Non-pigmented ciliary epithelial cell (primary cell): ENCODE measurements around the gene SEMA4B.

ENCODE experiments used
- DNase-seq: peaks from one replicate; pipeline ENCODE4 v3.0.0-alpha.2; 2010; ENCODE audit warnings: low read depth

SEMA4B gene

DNA sequence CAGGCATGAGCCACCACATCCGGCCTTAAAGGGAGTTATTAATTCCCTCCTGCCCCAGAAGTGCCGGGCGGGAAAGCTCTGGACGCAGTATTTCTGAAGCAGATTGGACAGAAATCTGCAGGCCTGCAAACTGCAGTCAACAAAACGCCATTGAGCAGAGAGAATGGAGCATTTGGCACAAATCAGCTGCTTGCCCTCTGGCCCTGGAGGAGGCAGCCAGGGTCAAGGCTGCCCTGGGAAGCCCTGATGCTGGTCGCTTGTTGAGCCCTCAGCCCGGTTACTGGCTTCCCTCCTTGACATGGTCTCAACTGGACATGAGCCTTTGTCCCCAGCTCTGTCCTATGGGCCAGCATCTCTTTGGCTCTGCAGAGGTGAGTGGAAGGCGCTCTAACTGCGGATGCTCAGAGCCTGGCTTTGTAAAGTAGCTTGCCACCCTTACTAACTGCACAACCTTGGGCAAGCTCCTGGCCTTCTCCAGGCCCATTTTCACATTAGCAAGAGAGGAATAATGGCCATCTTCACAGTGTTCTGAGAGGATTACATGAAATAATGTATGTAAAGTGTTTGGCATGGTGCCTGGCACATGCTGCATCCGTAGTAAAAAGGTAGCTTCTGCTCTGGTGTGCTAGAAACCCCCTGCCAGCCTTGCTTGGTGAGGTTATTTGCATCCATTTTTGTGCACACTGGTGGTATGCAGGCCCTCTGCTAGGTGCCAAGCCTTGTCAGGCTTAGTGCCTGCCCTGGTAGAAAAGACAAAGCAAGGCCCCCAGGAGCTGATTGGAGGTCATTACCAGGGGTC is 4.1 kb downstream of the SEMA4B start:
- no peak for DNase-seq

DNA sequence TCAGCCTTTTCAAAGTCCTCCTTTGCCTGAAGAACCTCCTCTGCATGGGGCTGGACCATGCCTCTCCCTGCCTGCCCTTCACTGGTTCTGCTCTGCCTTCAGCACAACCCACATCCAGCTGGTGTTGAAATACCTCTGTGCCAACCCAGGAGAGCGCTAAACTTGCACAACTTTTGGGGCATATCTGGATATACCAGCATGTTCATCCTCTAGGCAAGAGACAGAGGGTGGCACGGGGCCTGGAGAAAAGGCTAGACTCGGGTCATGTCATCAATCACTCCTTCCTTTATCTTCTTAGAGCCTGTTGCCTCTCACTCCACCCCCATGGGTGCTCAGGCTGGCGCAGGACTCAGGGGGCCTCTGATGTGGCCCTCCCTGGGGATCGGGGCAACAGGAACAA is 4.8 kb downstream of the SEMA4B start:
- DNase-seq = no peak

GRCh38 chr15:90207252-90207651 is 6.1 kb downstream of the SEMA4B start:
- DNase-seq = no peak

DNA sequence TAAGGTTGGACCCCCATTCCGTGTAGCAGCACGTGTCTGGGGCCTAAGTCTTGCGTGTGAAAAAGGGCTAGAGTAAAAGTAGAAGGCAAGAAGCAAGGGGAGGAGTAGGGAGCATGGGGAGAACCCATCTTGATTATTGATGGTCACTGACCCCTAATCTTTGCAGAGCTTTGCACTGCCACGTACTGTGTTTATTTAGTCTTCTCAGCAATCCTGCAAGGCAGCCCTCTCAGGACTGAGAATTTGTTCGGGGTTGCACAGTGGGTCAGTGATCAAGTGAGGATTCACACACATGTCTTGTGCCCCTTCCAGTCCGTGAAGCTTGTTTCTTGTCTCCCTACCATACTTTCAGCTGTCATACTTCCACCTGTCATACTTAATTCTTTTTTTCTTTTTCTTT is 7.2 kb downstream of the SEMA4B start:
- no peak for DNase-seq

DNA sequence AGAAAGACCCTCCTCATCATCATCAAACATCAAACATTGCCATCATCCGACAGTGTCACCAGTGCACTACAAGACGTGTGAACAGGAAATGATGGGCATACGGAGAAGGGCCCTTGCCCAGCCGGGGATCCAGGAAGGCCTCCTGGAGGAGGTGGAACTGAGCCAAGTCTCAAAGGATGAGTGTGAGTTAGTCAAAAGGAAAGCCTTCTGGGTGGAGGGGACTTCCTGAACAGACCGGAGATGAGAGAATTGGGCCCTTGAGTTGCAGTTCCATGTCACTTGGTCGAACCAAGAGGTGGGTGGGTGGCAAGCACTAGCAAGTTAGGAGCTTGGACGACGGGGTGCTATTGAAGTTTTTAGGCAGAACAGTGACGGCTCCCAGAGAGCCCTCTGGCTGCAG is 8.5 kb downstream of the SEMA4B start:
- no peak for DNase-seq

DNA sequence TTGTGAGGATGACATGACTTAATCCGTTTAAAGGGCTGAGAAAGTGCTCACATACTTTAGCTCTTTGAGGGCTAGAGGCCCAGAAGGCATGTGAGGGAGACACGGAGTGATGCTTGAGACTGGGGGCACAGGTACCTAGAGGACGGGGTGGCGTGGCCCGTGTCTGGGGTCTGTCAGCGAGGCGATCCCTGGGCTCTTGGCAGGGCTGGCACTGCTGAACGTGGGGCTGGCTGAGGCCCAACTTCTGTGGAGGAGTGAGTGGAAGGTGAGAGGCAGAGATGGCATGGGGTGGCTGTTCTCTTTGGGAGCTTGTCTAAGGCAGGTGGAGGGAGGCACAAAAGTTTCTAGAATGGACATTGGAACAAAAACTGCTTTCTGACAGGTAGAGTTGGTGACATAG is 9.5 kb downstream of the SEMA4B start:
- DNase-seq = no peak

DNA sequence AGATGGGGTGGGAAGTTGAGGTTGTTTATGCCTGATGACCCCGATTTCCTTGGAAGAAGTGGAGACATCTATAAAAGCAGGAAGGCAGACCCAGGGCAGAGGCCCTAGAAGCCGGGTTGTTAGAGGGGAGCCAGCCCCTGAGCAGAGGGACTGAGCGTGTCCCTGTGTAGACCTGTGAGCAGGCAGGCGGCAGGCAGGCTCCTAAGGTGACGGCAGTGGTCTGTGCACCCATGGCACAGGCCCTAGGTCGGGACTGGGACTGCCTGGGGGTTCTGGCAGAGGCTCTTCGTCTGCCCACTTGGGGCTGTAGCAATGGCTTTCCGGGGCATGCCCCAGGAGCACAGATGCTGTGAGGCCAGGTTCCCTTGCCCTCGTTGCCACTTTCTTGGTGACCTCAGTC is 9.9 kb downstream of the SEMA4B start:
- no peak for DNase-seq

DNA sequence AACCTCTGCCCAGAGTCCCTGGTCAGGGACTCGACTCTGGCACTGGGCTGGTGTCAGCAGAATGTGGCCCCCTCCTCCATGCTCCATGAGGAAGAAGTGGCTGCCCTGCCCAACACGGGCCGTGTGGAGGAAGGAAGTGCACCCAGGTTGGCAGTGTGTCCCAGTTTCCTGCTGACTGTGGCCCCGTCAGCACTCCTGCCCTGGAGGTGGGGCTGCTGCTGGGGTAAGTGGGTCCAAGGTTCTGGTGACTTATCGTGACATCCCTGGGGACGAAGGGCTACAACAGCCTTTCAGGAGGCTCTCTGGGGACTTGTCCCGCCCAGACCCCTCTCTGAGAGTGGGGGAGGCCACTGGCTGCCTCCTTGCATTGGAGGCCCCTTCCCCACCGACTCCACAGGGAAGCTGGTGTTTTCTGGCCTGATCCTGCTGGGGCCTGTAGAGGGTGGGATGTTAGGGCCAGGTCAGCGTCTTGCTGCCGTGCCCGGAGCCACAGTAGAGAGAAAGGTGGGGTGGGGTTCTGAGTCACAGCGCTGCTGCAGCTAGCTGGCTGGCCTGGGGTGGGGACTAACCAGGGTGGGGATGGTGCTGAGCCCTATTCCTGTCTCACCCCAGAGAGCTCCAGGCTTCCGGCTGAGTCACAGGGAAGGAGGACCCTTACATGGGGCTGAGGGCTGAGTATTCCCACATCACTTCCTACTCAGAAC is 10.5 kb downstream of the SEMA4B start:
- peak; percentile 23 for DNase-seq

- no peak for DNase-seq
These were observed 11.3 kb downstream of the SEMA4B start for GRCh38 chr15:90212221-90213098.

- DNase-seq = no peak
These were observed 12.1 kb downstream of the SEMA4B start for GRCh38 chr15:90213122-90213817.

DNA sequence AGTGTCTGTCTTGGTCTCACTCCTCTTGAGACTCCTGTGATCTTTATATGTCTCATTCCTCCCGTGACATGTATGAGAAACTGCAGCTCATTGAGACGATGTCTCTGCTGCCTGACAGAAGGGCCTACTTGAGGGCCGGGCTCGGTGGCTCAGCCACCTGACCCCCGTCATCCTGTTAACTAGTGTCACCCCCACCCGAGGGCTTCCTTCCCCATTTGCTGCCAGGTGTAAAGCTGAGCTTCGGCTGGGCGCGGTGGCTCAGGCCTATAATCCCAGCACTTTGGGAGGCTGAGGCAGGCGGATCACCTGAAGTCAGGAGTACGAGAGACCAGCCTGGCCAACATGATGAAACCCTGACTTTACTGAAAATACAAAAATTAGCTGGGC is 12.7 kb downstream of the SEMA4B start:
- DNase-seq = no peak

GRCh38 chr15:90214553-90215196 is 13.5 kb downstream of the SEMA4B start:
- no peak for DNase-seq

- DNase-seq = no peak
These were observed 16.7 kb downstream of the SEMA4B start for GRCh38 chr15:90217671-90218394.

- DNase-seq = no peak
These were observed 18.5 kb downstream of the SEMA4B start for GRCh38 chr15:90219421-90220141.

- DNase-seq = no peak
These were observed 20.2 kb downstream of the SEMA4B start for GRCh38 chr15:90221246-90221900.

DNA sequence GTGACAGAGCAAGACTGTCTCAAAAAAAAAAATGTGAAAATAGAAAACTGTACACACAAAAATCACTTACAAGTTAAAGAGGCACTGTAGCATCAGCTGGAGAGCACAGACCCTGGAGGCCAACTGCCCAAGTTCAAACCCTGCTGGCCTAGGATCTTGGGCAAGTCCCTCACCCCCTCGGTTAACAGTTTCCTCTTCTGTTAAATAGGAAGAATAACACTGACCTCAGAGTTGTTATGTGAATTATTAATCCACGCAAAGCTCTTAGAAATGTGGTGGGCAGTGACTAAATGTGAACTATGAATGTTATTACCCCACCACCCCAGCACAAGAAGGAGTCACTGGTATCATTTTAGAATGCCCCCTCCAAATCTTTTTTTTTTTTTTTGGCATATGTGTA is 21.4 kb downstream of the SEMA4B start:
- no peak for DNase-seq

- DNase-seq = no peak
These were observed 22.5 kb downstream of the SEMA4B start for GRCh38 chr15:90223441-90224165.

DNA sequence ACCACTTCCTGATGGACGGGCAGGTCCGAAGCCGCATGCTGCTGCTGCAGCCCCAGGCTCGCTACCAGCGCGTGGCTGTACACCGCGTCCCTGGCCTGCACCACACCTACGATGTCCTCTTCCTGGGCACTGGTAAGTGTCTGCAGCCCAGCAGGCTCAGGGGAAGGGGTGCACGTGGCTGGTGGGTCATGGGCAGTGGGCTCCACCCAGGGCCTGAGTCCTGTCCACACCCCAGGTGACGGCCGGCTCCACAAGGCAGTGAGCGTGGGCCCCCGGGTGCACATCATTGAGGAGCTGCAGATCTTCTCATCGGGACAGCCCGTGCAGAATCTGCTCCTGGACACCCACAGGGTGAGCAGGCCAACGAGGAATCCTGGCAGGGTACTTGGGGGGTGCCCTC is 23.9 kb downstream of the SEMA4B start:
- no peak for DNase-seq
